Measurements from ENCODE around the gene SETD6. TPM values are rescaled to one million over a fixed set of nuclear protein-coding genes. Genes with fewer than 3 reads are reported as not detected.

SETD6 gene
- total and polyA plus RNA-seq, 2 of the 13 experiments (the other 11 are each of a cell fraction or from before 2014, with no cell fraction given) = 24.0 to 25.7 TPM

DNA sequence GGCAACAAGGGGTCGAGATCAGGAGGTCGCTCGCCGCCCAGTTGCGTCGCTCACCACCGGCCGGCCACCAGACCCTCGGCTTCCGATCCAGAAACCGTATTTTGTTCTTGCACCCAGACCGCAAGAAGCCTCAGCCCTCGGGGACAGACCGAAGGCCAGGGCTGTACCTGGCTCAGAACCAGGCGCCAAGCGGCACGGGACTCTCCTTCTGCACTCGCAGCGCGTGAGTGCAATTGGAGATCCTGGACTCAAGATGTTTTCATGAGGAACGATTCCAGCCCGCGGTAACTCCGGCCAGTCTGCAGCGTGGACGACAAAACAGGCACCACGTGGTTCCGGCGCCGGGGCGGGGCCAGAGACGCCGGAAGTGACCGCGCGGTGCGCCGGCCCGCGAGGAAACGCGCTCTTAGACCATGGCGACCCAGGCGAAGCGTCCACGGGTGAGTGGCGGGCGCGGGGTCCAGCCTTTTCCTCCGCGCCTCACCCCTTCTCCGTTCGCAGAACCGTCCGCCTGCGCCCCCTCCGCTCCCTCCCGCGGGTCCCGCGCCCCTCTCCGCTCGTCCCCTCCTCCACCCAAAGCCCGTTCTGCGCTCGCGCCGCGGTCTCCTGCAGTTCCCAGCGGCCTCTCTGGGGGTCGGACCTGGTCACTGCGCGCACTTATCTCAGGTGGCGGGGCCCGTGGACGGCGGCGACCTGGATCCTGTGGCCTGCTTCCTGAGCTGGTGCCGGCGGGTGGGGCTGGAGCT lies at the start of gene SETD6 (continued):
- TF ChIP-seq, protein P1, sequence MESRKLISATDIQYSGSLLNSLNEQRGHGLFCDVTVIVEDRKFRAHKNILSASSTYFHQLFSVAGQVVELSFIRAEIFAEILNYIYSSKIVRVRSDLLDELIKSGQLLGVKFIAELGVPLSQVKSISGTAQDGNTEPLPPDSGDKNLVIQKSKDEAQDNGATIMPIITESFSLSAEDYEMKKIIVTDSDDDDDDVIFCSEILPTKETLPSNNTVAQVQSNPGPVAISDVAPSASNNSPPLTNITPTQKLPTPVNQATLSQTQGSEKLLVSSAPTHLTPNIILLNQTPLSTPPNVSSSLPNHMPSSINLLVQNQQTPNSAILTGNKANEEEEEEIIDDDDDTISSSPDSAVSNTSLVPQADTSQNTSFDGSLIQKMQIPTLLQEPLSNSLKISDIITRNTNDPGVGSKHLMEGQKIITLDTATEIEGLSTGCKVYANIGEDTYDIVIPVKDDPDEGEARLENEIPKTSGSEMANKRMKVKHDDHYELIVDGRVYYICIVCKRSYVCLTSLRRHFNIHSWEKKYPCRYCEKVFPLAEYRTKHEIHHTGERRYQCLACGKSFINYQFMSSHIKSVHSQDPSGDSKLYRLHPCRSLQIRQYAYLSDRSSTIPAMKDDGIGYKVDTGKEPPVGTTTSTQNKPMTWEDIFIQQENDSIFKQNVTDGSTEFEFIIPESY (CRISPR knock-in tag; IDR thresholded peaks at IDR 0.05) = 0 out of 2 replicates have a peak, but pooled peaks have one; percentile 4
- TF ChIP-seq ZSCAN22 (CRISPR knock-in tag; IDR thresholded peaks at IDR 0.05) = 0 out of 2 replicates have a peak, but pooled peaks have one; percentile 42
- TF ChIP-seq, protein P2, sequence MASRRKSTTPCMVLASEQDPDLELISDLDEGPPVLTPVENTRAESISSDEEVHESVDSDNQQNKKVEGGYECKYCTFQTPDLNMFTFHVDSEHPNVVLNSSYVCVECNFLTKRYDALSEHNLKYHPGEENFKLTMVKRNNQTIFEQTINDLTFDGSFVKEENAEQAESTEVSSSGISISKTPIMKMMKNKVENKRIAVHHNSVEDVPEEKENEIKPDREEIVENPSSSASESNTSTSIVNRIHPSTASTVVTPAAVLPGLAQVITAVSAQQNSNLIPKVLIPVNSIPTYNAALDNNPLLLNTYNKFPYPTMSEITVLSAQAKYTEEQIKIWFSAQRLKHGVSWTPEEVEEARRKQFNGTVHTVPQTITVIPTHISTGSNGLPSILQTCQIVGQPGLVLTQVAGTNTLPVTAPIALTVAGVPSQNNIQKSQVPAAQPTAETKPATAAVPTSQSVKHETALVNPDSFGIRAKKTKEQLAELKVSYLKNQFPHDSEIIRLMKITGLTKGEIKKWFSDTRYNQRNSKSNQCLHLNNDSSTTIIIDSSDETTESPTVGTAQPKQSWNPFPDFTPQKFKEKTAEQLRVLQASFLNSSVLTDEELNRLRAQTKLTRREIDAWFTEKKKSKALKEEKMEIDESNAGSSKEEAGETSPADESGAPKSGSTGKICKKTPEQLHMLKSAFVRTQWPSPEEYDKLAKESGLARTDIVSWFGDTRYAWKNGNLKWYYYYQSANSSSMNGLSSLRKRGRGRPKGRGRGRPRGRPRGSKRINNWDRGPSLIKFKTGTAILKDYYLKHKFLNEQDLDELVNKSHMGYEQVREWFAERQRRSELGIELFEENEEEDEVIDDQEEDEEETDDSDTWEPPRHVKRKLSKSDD (CRISPR knock-in tag; IDR thresholded peaks at IDR 0.05; ENCODE audit: low read depth) = peak; percentile 35; the same call in 1 of the 2 replicates
- TF ChIP-seq, protein P3, sequence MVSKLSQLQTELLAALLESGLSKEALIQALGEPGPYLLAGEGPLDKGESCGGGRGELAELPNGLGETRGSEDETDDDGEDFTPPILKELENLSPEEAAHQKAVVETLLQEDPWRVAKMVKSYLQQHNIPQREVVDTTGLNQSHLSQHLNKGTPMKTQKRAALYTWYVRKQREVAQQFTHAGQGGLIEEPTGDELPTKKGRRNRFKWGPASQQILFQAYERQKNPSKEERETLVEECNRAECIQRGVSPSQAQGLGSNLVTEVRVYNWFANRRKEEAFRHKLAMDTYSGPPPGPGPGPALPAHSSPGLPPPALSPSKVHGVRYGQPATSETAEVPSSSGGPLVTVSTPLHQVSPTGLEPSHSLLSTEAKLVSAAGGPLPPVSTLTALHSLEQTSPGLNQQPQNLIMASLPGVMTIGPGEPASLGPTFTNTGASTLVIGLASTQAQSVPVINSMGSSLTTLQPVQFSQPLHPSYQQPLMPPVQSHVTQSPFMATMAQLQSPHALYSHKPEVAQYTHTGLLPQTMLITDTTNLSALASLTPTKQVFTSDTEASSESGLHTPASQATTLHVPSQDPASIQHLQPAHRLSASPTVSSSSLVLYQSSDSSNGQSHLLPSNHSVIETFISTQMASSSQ (IDR thresholded peaks at IDR 0.05; ENCODE audit: low read depth) = no peak
- TF ChIP-seq, protein P3 (CRISPR knock-in tag; IDR thresholded peaks at IDR 0.05; ENCODE audit: borderline replicate concordance) = peak; percentile 77
- TF ChIP-seq ADNP (CRISPR knock-in tag; IDR thresholded peaks at IDR 0.05) = 0 out of 2 replicates have a peak, but pooled peaks have one; percentile 9
- TF ChIP-seq, protein P4, sequence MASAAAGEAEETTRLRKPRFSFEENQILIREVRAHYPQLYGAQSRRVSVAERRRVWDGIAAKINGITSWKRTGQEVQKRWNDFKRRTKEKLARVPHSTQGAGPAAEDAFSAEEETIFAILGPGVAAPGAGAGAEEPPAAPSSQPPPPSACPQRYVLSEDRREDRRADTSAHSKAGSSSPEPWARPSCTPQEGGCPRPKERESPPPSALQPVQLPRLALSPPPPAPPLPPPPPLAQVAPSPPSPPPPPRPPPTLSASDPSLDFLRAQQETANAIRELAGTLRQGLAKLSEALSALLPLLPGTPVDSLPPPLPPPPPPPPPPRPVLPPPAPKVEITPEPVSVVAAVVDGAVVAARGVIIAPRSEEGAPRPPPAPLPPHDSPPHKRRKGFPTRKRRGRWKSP (CRISPR knock-in tag; IDR thresholded peaks at IDR 0.05) = peak; percentile 98
- 0 out of 2 replicates have a peak, but pooled peaks have one; percentile 35 for TF ChIP-seq REXO4 (CRISPR knock-in tag; IDR thresholded peaks at IDR 0.05; ENCODE audit: borderline replicate concordance)
- peak; percentile 99 for TF ChIP-seq SRY (CRISPR knock-in tag; IDR thresholded peaks at IDR 0.05)
- peak; percentile 51; the same call in 1 of the 2 replicates for TF ChIP-seq KLF11 (CRISPR knock-in tag; IDR thresholded peaks at IDR 0.05)
- 0 out of 2 replicates have a peak, but pooled peaks have one; percentile 40 for TF ChIP-seq NCOA1 (CRISPR knock-in tag; IDR thresholded peaks at IDR 0.05)
- no peak for TF ChIP-seq SNAI1 (CRISPR knock-in tag; IDR thresholded peaks at IDR 0.05; ENCODE audit: borderline replicate concordance)
- TF ChIP-seq FOXA1 (IDR thresholded peaks at IDR 0.05) = no peak
- TF ChIP-seq FOXA1 (CRISPR knock-in tag; IDR thresholded peaks at IDR 0.05) = no peak
- TF ChIP-seq, protein P5, sequence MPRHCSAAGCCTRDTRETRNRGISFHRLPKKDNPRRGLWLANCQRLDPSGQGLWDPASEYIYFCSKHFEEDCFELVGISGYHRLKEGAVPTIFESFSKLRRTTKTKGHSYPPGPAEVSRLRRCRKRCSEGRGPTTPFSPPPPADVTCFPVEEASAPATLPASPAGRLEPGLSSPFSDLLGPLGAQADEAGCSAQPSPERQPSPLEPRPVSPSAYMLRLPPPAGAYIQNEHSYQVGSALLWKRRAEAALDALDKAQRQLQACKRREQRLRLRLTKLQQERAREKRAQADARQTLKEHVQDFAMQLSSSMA (CRISPR knock-in tag; IDR thresholded peaks at IDR 0.05) = peak; percentile 84; the same call in 1 of the 2 replicates
- 0 out of 2 replicates have a peak, but pooled peaks have one; percentile 90 for TF ChIP-seq MZF1 (CRISPR knock-in tag; IDR thresholded peaks at IDR 0.05; ENCODE audit: borderline replicate concordance)
- peak; percentile 30; the same call in 1 of the 2 replicates for TF ChIP-seq ZNF556 (CRISPR knock-in tag; IDR thresholded peaks at IDR 0.05; ENCODE audit: borderline replicate concordance)
- TF ChIP-seq ZBTB8A (CRISPR knock-in tag; IDR thresholded peaks at IDR 0.05; ENCODE audit: borderline replicate concordance, low read depth) = peak; percentile 94

All from HepG2 (cell line).